Measurements from ENCODE around the gene MAST4. TPM values are rescaled to one million over a fixed set of nuclear protein-coding genes. Genes with fewer than 3 reads are reported as not detected.

Gene MAST4
- total RNA-seq, 1 donor from 2014 or later: 56.9 TPM

DNA sequence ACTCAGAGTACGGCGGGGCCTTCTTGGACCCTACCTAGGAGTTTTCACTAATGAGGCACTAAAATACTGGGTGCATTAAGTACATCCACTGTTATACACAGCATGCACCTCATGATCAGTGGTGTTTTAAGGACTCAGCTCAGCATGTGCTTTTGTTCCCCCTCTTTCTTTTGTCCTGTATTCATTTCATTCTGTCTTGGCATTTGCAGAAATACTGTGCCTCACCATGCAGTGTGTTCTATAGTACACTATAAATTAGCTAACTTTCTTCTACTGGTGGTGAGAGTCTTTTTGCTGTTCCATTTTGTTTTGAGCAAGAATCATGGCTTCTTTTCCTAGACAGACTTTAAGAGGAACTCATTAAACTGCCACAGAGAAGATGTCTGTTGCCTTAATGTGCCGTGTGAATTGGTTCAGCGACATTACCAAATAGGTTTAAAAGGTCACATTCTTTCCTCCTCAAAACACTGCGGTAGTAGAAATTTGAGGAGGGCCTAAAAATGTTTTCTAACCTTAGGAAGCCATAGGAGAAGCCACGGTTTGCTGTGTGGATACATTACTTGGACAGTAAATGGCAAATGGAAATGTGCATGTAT, 276.6 kb downstream of the MAST4 start:
- DNase-seq (no peak), ATAC-seq (no peak)
- intact Hi-C loops (cut with DNase I): no loop called here
- H3K36me3 ChIP-seq: no peaks in the 10 kb centered on the region
- no peaks in the 10 kb centered on the region for H3K9me3 ChIP-seq
- no peak for TF ChIP-seq CTCF (IDR thresholded peaks at IDR 0.05)
- H3K27me3 ChIP-seq (ENCODE audit: low read depth): no peaks in the 10 kb centered on the region
- no peak overlapping the region for H3K4me3 ChIP-seq
- H3K4me1 ChIP-seq: peaks cover 9% of the 10 kb centered on the region
- H3K27ac ChIP-seq: no peak overlapping the region

DNA sequence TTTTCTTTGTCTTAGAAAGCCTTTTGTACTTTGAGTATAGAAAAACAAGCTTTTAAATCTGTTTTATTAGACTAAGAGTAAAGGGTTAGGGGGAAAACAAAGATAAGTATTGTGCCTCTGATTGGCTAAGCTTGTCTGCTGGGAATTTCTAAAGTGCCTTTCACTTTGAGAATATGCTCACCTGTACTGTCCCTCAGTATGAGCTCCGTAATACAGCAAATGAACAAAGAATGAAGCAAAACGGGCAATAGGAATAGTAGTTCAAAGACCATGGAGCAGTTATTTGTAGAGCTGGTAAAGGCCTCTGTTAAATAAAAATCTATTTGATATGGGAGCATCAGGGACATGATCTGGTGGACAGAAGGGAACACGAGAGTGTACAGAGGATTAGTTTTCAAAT, 277.8 kb downstream of the MAST4 start:
- Histone ChIP-seq H3K4me1 (peaks cover 9% of the 10 kb centered on the region), H3K27ac (no peak overlapping the region), H3K9me3 (no peaks in the 10 kb centered on the region), H3K27me3 (ENCODE audit: low read depth) (no peaks in the 10 kb centered on the region), H3K4me3 (no peak overlapping the region), H3K36me3 (no peaks in the 10 kb centered on the region)
- TF ChIP-seq CTCF (IDR thresholded peaks at IDR 0.05): no peak
- peak in 1 of 2 donors; percentile 62 for ATAC-seq
- intact Hi-C loops (cut with DNase I): no loop called here
- DNase-seq: no peak

DNA sequence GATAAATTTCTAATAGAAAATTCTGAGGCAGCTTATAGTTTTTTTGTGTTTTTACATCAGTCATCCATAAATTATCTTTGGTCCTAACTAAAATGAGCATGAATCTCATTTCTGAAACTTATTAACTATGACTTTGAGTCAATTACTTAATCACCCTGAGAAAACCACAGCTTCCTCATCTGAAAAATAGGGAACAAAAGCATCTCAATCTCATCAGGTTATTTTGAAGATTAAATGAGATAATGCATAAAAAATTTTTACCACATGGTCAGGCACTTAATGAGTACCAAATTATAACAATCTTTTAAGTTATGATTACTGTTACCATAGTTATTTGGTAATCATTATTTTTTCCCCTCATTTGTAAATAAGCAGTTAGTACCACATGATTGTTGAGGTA, 279.1 kb downstream of the MAST4 start:
- intact Hi-C loops (cut with DNase I): no loop called here
- no peak for TF ChIP-seq CTCF (IDR thresholded peaks at IDR 0.05)
- Histone ChIP-seq H3K36me3 (no peaks in the 10 kb centered on the region), H3K27ac (no peak overlapping the region), H3K4me3 (no peak overlapping the region), H3K4me1 (peaks cover 9% of the 10 kb centered on the region), H3K9me3 (no peaks in the 10 kb centered on the region), H3K27me3 (ENCODE audit: low read depth) (no peaks in the 10 kb centered on the region)
- ATAC-seq (no peak), DNase-seq (no peak)

GRCh38 chr5:66876266-66876807, 280.1 kb downstream of the MAST4 start:
- no peak for ATAC-seq
- Histone ChIP-seq H3K36me3 (no peaks in the 10 kb centered on the region), H3K27me3 (ENCODE audit: low read depth) (no peaks in the 10 kb centered on the region), H3K4me1 (peaks cover 16% of the 10 kb centered on the region), H3K4me3 (no peak overlapping the region), H3K9me3 (no peaks in the 10 kb centered on the region), H3K27ac (no peak overlapping the region)
- intact Hi-C loops (cut with DNase I): no loop called here
- no peak for TF ChIP-seq CTCF (IDR thresholded peaks at IDR 0.05)
- no peak for DNase-seq

- ATAC-seq (no peak), DNase-seq (no peak)
- Histone ChIP-seq H3K4me1 (peaks cover 26% of the 10 kb centered on the region), H3K27ac (no peak overlapping the region), H3K9me3 (no peaks in the 10 kb centered on the region), H3K27me3 (ENCODE audit: low read depth) (no peaks in the 10 kb centered on the region), H3K36me3 (no peaks in the 10 kb centered on the region), H3K4me3 (no peak overlapping the region)
- TF ChIP-seq CTCF (IDR thresholded peaks at IDR 0.05): no peak
- intact Hi-C loops (cut with DNase I): no loop called here
These were observed 281.6 kb downstream of the MAST4 start for GRCh38 chr5:66877843-66878242.
